ENCODE measurements around the gene BCAS3.
"Not testable (repeated sequence)": the region's sequence is repeated elsewhere in the genome, so short reads cannot be mapped to it uniquely, and the experiment has no call there.

BCAS3 gene

DNA sequence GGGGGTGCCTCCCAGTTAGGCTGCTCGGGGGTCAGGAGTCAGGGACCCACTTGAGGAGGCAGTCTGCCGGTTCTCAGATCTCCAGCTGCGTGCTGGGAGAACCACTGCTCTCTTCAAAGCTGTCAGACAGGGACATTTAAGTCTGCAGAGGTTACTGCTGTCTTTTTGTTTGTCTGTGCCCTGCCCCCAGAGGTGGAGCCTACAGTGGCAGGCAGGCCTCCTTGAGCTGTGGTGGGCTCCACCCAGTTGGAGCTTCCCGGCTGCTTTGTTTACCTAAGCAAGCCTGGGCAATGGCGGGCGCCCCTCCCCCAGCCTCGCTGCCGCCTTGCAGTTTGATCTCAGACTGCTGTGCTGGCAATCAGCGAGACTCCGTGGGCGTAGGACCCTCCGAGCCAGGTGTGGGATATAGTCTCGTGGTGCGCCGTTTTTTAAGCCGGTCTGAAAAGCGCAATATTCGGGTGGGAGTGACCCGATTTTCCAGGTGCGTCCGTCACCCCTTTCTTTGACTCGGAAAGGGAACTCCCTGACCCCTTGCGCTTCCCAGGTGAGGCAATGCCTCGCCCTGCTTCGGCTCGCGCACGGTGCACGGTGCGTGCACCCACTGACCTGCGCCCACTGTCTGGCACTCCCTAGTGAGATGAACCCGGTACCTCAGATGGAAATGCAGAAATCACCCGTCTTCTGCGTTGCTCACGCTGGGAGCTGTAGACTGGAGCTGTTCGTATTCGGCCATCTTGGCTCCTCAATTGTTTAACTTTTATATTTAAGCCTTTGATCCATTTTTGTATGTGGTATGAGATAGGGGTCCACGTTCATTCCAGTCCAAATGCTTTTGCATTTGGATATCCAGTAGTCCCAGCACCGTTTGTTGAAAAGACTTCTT, 209.3 kb downstream of the BCAS3 start:
- DNase-seq (ENCODE audit: low read depth, low spot score): not testable (repeated sequence)

- no peak for DNase-seq (ENCODE audit: low read depth, low spot score)
These were observed 210.0 kb downstream of the BCAS3 start for GRCh38 chr17:60887614-60888028.

- no peak for DNase-seq (ENCODE audit: low read depth, low spot score)
These were observed 211.4 kb downstream of the BCAS3 start for GRCh38 chr17:60888812-60889709.

GRCh38 chr17:60891149-60891548, 213.5 kb downstream of the BCAS3 start:
- DNase-seq (ENCODE audit: low read depth, low spot score): no peak

DNA sequence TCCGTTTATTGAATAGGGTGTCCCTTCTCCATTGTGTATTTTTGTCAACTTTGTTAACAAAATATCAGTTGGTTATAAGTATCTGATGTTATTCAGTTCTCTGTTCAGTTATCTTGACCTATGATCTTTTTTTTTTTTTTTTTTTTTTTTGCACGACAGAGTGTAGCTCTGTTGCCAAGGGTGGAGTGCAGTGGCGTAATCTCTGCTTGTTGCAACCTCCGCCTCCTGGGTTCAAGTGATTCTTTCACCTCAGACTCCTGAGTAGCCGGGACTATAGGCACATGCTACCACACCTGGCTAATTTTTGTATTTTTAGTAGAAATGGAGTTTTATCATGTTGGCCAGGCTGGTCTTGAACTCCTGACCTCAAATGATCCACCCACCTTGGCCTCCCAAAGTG, 215.8 kb downstream of the BCAS3 start:
- DNase-seq (ENCODE audit: low read depth, low spot score): no peak

- no peak for DNase-seq (ENCODE audit: low read depth, low spot score)
These were observed 219.3 kb downstream of the BCAS3 start for GRCh38 chr17:60896996-60897395.

DNA sequence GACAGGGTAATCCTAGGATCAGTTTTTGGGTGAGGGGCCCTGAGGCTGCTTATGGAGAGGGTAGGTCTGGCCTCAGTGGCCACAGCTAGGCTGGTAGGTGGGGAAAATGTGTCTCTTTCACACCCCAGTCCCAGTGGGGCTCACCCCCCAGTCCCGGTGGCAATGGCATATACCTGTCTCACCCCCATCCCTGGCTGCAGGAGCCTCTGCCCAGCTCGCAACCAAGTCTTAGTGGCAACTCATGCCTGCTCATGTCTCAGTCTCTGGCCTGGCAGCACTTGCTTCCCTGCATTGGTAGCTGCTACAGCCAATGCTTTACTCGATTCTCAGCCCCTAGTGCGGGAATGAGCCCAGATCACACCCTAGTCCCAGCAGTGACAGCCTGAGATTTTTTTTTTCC, 221.5 kb downstream of the BCAS3 start:
- DNase-seq (ENCODE audit: low read depth, low spot score): no peak

GRCh38 chr17:60900688-60901087, 223.0 kb downstream of the BCAS3 start:
- DNase-seq (ENCODE audit: low read depth, low spot score): no peak

DNA sequence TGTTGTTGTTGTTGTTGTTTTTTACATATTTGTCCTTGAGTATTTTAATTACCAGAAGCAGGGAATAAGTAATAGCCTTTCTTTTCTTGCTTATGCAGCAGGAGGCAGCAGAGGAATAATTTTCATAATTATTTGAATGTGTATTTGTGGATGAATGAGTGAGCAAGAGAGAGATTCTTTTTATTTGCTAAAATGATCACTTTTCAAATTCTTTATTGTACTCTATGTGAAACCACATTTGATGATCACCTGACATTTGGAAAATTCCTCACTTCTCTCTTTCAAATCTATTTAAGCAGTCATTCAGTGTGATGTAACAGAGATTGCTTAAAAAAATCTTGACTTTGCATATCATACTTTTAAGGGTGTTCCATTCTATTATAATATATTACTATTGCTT, 223.6 kb downstream of the BCAS3 start:
- no peak for DNase-seq (ENCODE audit: low read depth, low spot score)

DNA sequence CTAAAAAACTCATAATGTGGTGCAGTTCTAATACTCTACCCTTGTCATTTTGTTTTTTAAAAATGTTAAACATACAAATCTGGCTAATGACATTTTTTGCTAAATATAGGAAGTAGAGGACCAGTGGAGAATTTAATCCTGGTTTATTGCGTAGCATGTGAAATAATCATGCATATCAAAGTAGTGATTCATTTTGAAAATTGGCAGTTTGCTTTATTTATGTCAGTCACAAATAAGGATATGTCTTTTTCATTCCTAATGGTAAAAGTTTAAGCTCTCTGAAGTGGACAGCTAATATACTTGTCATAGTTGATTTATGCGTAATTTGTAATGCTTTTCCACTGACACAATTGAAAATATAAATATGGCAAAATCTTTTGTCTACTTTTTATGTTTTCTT, 224.2 kb downstream of the BCAS3 start:
- DNase-seq (ENCODE audit: low read depth, low spot score): no peak

DNA sequence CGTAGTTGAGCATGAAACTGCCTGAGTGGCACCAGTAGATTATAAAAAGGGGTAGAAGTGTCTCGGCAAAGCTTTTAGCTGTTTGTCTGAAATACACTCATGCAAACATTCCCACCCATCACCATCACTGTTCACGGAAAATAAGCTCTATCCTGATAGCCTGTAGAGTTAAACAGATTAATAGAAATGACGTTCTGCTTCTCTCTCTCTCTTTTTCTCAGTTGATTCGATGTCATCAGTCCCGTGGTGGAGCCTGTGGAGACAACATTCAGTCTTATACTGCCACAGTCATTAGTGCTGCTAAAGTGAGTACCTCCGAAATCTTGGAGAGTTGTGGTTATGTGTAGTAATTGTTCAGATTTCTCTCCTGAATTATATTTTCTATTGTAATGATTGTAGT, 224.7 kb downstream of the BCAS3 start:
- DNase-seq (ENCODE audit: low read depth, low spot score): no peak

GRCh38 chr17:60904582-60904981, 226.9 kb downstream of the BCAS3 start:
- DNase-seq (ENCODE audit: low read depth, low spot score): no peak

- no peak for DNase-seq (ENCODE audit: low read depth, low spot score)
These were observed 228.1 kb downstream of the BCAS3 start for GRCh38 chr17:60905709-60906108.

GRCh38 chr17:60908324-60908723, 230.7 kb downstream of the BCAS3 start:
- DNase-seq (ENCODE audit: low read depth, low spot score): no peak

GRCh38 chr17:60909405-60909804, 231.8 kb downstream of the BCAS3 start:
- no peak for DNase-seq (ENCODE audit: low read depth, low spot score)

GRCh38 chr17:60910415-60910814, 232.8 kb downstream of the BCAS3 start:
- DNase-seq (ENCODE audit: low read depth, low spot score): no peak

DNA sequence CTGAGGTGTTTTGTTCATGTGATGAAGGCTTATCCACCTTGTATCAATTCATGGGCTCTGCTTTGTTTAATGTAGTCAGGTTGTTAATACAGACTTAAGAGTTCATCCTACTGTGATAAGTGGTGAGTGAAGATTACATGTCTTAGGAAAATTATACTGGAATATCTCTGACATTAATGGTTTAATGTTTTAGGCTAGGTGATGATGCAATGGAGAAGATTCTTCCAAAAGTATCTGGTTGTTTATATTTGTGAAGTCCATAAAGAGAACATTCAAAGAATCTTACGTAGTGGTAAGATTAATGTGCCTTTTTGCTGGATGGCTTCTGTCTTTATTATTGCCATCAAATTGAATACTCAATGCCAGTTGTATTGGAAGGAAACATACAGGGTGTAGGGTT, 236.4 kb downstream of the BCAS3 start:
- no peak for DNase-seq (ENCODE audit: low read depth, low spot score)

DNA sequence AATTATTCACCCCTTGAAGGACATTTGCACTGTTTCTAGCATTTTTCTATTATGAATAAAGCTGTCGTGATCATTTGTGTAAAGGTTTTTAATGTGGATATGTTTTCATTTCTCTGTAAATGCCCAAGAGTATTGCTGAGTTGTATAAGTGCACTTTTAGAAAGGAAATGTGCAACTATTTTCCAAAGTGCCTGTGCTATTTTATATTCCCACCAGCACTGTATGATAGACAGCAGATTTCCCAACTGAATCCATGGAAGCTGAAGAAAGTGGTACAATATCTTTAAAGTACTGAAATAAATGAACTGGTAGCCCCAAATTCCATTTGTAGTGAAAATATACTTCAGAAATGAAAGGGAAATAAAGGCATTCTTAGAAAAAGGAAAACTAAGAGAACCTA, 238.4 kb downstream of the BCAS3 start:
- no peak for DNase-seq (ENCODE audit: low read depth, low spot score)

- DNase-seq (ENCODE audit: low read depth, low spot score): no peak
These were observed 242.5 kb downstream of the BCAS3 start for GRCh38 chr17:60920107-60920506.

GRCh38 chr17:60923000-60923399, 245.3 kb downstream of the BCAS3 start:
- DNase-seq (ENCODE audit: low read depth, low spot score): no peak

DNA sequence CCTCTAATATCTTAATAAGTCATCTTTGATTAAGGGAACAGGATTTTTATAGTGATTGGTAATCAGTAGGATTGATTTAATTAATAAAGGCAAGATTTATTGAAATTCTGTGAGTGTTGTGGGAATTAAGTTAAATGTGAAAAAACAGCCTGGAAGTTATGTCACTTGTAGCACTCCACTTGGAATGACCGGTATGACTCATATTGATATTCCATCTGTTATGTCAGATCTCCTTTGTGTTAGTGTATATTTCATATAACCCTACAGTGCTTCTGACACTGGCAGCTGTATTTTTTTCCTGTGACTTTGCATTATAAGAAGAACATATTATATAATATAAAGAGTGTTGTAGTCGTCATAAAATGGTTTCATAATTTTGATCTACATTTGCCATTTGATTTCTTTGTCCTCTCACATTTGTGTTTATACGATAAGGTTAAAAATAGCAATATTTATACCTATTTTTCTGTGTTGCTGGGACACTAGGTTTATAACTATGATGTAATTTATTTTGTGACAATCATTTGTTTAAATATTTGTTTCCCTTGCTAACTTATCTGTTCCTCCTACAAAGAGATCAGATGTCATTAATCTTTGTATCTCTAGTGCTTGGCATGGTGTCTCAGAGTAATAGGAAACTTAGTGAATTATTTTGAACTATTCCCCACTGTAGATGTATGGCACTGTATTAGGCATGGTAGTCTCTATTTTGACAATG, 249.0 kb downstream of the BCAS3 start:
- no peak for DNase-seq (ENCODE audit: low read depth, low spot score)

DNA sequence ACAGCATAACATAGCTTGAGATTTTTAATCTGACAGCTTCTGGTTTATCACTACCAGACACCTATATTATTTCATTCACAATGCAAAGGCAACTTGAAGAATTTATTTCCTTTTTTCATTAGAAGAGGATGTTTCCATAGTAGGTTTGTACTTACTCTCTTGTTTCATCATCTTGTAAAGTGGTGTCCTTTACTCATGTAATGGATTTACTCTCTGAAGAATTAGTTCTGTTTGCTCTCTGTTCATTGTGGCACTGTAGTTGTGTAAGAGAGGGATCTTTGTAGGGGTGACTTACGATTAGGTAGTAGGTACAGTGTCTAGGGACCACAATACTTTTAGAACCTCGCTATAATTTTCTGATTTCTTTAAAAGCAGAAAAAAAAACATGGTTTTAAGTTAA, 256.1 kb downstream of the BCAS3 start:
- DNase-seq (ENCODE audit: low read depth, low spot score): no peak

Measured in activated naive CD8-positive, alpha-beta T cell treated with anti-CD3 and anti-CD28 coated beads, Interleukin-2, amount 50 U/mL, for 16 hours (primary cell).